Measurements from ENCODE around the gene EGFL6.

- TF ChIP-seq, protein P1, sequence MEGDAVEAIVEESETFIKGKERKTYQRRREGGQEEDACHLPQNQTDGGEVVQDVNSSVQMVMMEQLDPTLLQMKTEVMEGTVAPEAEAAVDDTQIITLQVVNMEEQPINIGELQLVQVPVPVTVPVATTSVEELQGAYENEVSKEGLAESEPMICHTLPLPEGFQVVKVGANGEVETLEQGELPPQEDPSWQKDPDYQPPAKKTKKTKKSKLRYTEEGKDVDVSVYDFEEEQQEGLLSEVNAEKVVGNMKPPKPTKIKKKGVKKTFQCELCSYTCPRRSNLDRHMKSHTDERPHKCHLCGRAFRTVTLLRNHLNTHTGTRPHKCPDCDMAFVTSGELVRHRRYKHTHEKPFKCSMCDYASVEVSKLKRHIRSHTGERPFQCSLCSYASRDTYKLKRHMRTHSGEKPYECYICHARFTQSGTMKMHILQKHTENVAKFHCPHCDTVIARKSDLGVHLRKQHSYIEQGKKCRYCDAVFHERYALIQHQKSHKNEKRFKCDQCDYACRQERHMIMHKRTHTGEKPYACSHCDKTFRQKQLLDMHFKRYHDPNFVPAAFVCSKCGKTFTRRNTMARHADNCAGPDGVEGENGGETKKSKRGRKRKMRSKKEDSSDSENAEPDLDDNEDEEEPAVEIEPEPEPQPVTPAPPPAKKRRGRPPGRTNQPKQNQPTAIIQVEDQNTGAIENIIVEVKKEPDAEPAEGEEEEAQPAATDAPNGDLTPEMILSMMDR (IDR thresholded peaks at IDR 0.05), result no peak
- no peak for TF ChIP-seq POLR2A (IDR thresholded peaks at IDR 0.05)
Measured at GRCh38 chrX:13651150-13651549, 81.7 kb downstream of the EGFL6 start.

All from testis (tissue), 2 donors.